Astrocyte of the spinal cord (primary cell): ENCODE measurements around the gene BAD.
A peak's percentile ranks its signal among the peaks of the same experiment; 100 is the strongest.

ENCODE experiments used
- DNase-seq: peaks from one replicate; pipeline ENCODE4 v3.0.0; 2011; ENCODE audit warnings: low read depth, low spot score
- H3K4me3 ChIP-seq: 2 replicates; pipeline ENCODE4 v1.5.1; 2011; ENCODE audit warnings: low read depth, mild to moderate bottlenecking, low read length, moderate library complexity
- CTCF ChIP-seq: IDR thresholded peaks from 2 replicates; pipeline ENCODE4 v1.5.1; 2012; ENCODE audit warnings: low read depth, mild to moderate bottlenecking, low read length, inconsistent platforms
- in situ Hi-C: cut with HindIII; loops from 2 replicates; pipeline ENCODE4 v1.10.0; 2017; ENCODE audit warnings: low sequenced_read_pairs

BAD gene

GRCh38 chr11:64238076-64238475 is 46.4 kb downstream of the BAD start:
- H3K4me3 ChIP-seq, result no peak overlapping the region
- DNase-seq, result no peak
- no peak for TF ChIP-seq CTCF
- in situ Hi-C loops, result no loop called here

GRCh38 chr11:64237484-64237951 is 46.9 kb downstream of the BAD start:
- no peak overlapping the region for H3K4me3 ChIP-seq
- TF ChIP-seq CTCF, result no peak
- in situ Hi-C loops, result no loop called here
- DNase-seq, result no peak

- no peak for TF ChIP-seq CTCF
- peak overlapping the region; percentile 51 for H3K4me3 ChIP-seq
- in situ Hi-C loops, result no loop called here
- DNase-seq, result no peak
These were observed 48.9 kb downstream of the BAD start for GRCh38 chr11:64235437-64236161.

- peak overlapping the region; percentile 51 for H3K4me3 ChIP-seq
- in situ Hi-C loops, result no loop called here
- DNase-seq, result no peak
- TF ChIP-seq CTCF, result no peak
These were observed 49.7 kb downstream of the BAD start for GRCh38 chr11:64234647-64235379.

GRCh38 chr11:64233913-64234586 is 50.4 kb downstream of the BAD start, which contains the start of gene VEGFB:
TSS of gene VEGFB (plus strand) at chr11:64234584. CDS start at chr11:64234834, 250 bp downstream.
- no peak for TF ChIP-seq CTCF
- H3K4me3 ChIP-seq, result peak within 1 kb of the TSS; percentile 51
- DNase-seq, result peak; percentile 39
- in situ Hi-C loops, result no loop called here

GRCh38 chr11:64232967-64233315 is 51.5 kb downstream of the BAD start:
- no peak for TF ChIP-seq CTCF
- no peak for DNase-seq
- no peak overlapping the region for H3K4me3 ChIP-seq
- in situ Hi-C loops, result no loop called here
